SK-N-SH (cell line): Measurements from ENCODE around the gene DYDC2. TPM values are rescaled to one million over a fixed set of nuclear protein-coding genes. Genes with fewer than 3 reads are reported as not detected.

Experiments used
- CTCF ChIA-PET: fragments of 300-600, 350-600 bp; formaldehyde crosslinking; extraction: SDS; loops from one replicate; lab custom pipeline; 2021; lab: Yijun Ruan, JAX
- POLR2A ChIA-PET: fragments of 350-600 bp; sonication (Branson Sonifier 250); formaldehyde crosslinking; extraction: SDS; loops from one replicate; lab custom pipeline; 2020; ENCODE audit warnings: antibody characterized with exemption, inconsistent platforms; lab: Yijun Ruan, JAX
- DNase-seq: peaks from one replicate; pipeline ENCODE4 v3.0.0; 2012
- H2AFZ ChIP-seq: fragments of 200-600 bp; sonication (generic); 2 replicates; pipeline ENCODE4 v1.8.1; 2016; ENCODE audit warnings: antibody characterized with exemption, mild to moderate bottlenecking, low read depth
- H3F3A ChIP-seq: fragments of 200-600 bp; sonication (generic); replicated peaks from 2 replicates; pipeline ENCODE3; 2016; ENCODE audit warnings: antibody characterized with exemption, mild to moderate bottlenecking; ENCODE audit not compliant: insufficient read depth
- H3K27ac ChIP-seq, 2 experiments: fragments of 200-500 bp in 1 of 2; fragments of 200-600 bp in 1 of 2; sonication (Bioruptor generic) in 1 of 2; sonication (generic), shearing (Covaris generic) in 1 of 2; 2 replicates each; pipeline versions ENCODE4 v1.5.1 to v1.6.1; 2014 to 2016; ENCODE audit warnings: low read depth in 2 of 2, inconsistent platforms in 1 of 2, low read length in 1 of 2, mild to moderate bottlenecking in 1 of 2, mixed read lengths in 1 of 2
- H3K27me3 ChIP-seq: fragments of 200-600 bp; sonication (generic), shearing (Covaris generic); 2 replicates; pipeline ENCODE4 v1.6.1; 2016; ENCODE audit warnings: mixed run types; ENCODE audit not compliant: insufficient read depth
- H3K36me3 ChIP-seq, 2 experiments: fragments of 200-500 bp in 1 of 2; fragments of 200-600 bp in 1 of 2; sonication (Bioruptor generic) in 1 of 2; sonication (generic) in 1 of 2; replicated peaks in 1 of 2; 2 replicates each; pipeline versions ENCODE3 to v1.5.1; 2014 to 2016; ENCODE audit warnings: low read length in 1 of 2, mild to moderate bottlenecking in 1 of 2; ENCODE audit not compliant: insufficient read depth in 2 of 2, control insufficient read depth in 1 of 2
- H3K4me1 ChIP-seq, 2 experiments: fragments of 200-500 bp in 1 of 2; fragments of 200-600 bp in 1 of 2; sonication (Bioruptor generic) in 1 of 2; sonication (generic), shearing (Covaris generic) in 1 of 2; 2 replicates each; pipeline versions ENCODE4 v1.5.1 to v1.6.1; 2014 to 2016; ENCODE audit warnings: low read depth in 1 of 2, low read length in 1 of 2, mixed run types in 1 of 2; ENCODE audit not compliant: insufficient read depth in 2 of 2, control insufficient read depth in 1 of 2
- H3K4me2 ChIP-seq: fragments of 200-600 bp; sonication (generic), shearing (Covaris generic); 2 replicates; pipeline ENCODE4 v1.6.1; 2017; ENCODE audit warnings: mixed run types
- H3K4me3 ChIP-seq, 2 experiments: fragments of 200-500 bp in 1 of 2; fragments of 200-600 bp in 1 of 2; sonication (Bioruptor generic) in 1 of 2; sonication (generic), shearing (Covaris generic) in 1 of 2; 2 replicates each; pipeline versions ENCODE4 v1.5.1 to v1.8.1; 2014 to 2016; ENCODE audit warnings: low read depth in 2 of 2, inconsistent platforms in 1 of 2, low read length in 1 of 2, mild to moderate bottlenecking in 1 of 2, mixed read lengths in 1 of 2, moderate library complexity in 1 of 2
- H3K79me2 ChIP-seq: fragments of 200-600 bp; sonication (generic); 2 replicates; pipeline ENCODE4 v1.8.1; 2017; ENCODE audit warnings: mild to moderate bottlenecking; ENCODE audit not compliant: insufficient read depth
- H3K9ac ChIP-seq: fragments of 200-600 bp; sonication (generic); 2 replicates; pipeline ENCODE4 v1.6.1; 2017; ENCODE audit warnings: mixed run types
- H3K9me2 ChIP-seq: fragments of 200-600 bp; sonication (generic); 2 replicates; pipeline ENCODE4 v1.6.1; 2017; ENCODE audit warnings: mixed run types
- H3K9me3 ChIP-seq: fragments of 200-600 bp; sonication (generic); 2 replicates; pipeline ENCODE4 v1.6.1; 2017; ENCODE audit warnings: mixed run types, mild to moderate bottlenecking, moderate library complexity
- H4K20me1 ChIP-seq: fragments of 200-600 bp; sonication (generic); 2 replicates; pipeline ENCODE4 v1.6.1; 2017; ENCODE audit warnings: mild to moderate bottlenecking, mixed run types; ENCODE audit not compliant: insufficient read depth
- CHD2 ChIP-seq: fragments of 150-350 bp; IDR thresholded peaks from 2 replicates; pipeline ENCODE4 v1.6.1; 2018; ENCODE audit warnings: low read length; ENCODE audit not compliant: partially characterized antibody
- ELF1 ChIP-seq: IDR thresholded peaks from 2 replicates; pipeline ENCODE4 v1.4.0; 2012
- FOSL2 ChIP-seq: IDR thresholded peaks from 2 replicates; pipeline ENCODE4 v1.4.0; 2012; ENCODE audit warnings: low read depth, mild to moderate bottlenecking, moderate library complexity, borderline replicate concordance
- FOXJ3 ChIP-seq: sonication (generic); formaldehyde crosslinking; IDR thresholded peaks from 2 replicates; pipeline ENCODE4 v1.5.1; 2020; ENCODE audit warnings: mild to moderate bottlenecking, missing genetic modification reagents
- FOXM1 ChIP-seq: IDR thresholded peaks from 2 replicates; pipeline ENCODE4 v1.4.0; 2012; ENCODE audit warnings: low read depth, mild to moderate bottlenecking
- GATA2 ChIP-seq: sonication (generic); formaldehyde crosslinking; IDR thresholded peaks from 2 replicates; pipeline ENCODE4 v1.5.0; 2020; ENCODE audit warnings: mild to moderate bottlenecking, missing genetic modification reagents
- JUND ChIP-seq: IDR thresholded peaks from 2 replicates; pipeline ENCODE4 v1.4.0; 2012
- MEF2A ChIP-seq: IDR thresholded peaks from 2 replicates; pipeline ENCODE4 v1.4.0; 2012; ENCODE audit warnings: low read depth, borderline replicate concordance
- MXI1 ChIP-seq: IDR thresholded peaks from 2 replicates; pipeline ENCODE4 v1.6.1; 2012; ENCODE audit warnings: mild to moderate bottlenecking, low read depth, low read length, improper control_type of control experiment
- NFIC ChIP-seq: IDR thresholded peaks from 2 replicates; pipeline ENCODE4 v1.4.0; 2012; ENCODE audit warnings: borderline replicate concordance
- NRF1 ChIP-seq: IDR thresholded peaks from 2 replicates; pipeline ENCODE4 v1.6.1; 2012; ENCODE audit warnings: low read depth, mild to moderate bottlenecking, low read length
- POLR2AphosphoS5 ChIP-seq: IDR thresholded peaks from 2 replicates; pipeline ENCODE4 v1.6.1; 2012; ENCODE audit warnings: low read depth, low read length
- RCOR1 ChIP-seq: fragments of 150-350 bp; IDR thresholded peaks from 2 replicates; pipeline ENCODE4 v1.6.1; 2017; ENCODE audit warnings: antibody characterized with exemption, low read length
- RFX5 ChIP-seq: IDR thresholded peaks from 2 replicates; pipeline ENCODE4 v1.6.1; 2012; ENCODE audit warnings: mild to moderate bottlenecking, improper control_type of control experiment, low read length
- SIN3A ChIP-seq: IDR thresholded peaks from 2 replicates; pipeline ENCODE4 v1.6.1; 2012; ENCODE audit warnings: low read depth, mild to moderate bottlenecking, low read length, moderate library complexity, borderline replicate concordance
- SMC3 ChIP-seq: IDR thresholded peaks from 2 replicates; pipeline ENCODE4 v1.6.1; 2012; ENCODE audit warnings: low read depth, low read length, improper control_type of control experiment
- TAF1 ChIP-seq: IDR thresholded peaks from 2 replicates; pipeline ENCODE4 v1.6.1; 2012; ENCODE audit warnings: low read depth, mild to moderate bottlenecking, low read length, moderate library complexity, borderline replicate concordance
- TCF12 ChIP-seq: IDR thresholded peaks from 2 replicates; pipeline ENCODE4 v1.4.0; 2012
- TEAD4 ChIP-seq: IDR thresholded peaks from 2 replicates; pipeline ENCODE4 v1.4.0; 2012; ENCODE audit warnings: mild to moderate bottlenecking, borderline replicate concordance; ENCODE audit not compliant: insufficient read depth
- YY1 ChIP-seq: IDR thresholded peaks from 2 replicates; pipeline ENCODE4 v1.4.0; 2012; ENCODE audit warnings: low read depth, mild to moderate bottlenecking
- WGBS: methylation state at CpG from one replicate; pipeline ENCODE4 v1.1.6; 2017; ENCODE audit warnings: low lambda C conversion rate; 5-methylcytosine and 5-hydroxymethylcytosine counted together
- polyA plus RNA-seq, 3 experiments: library from polyadenylated mRNA; depleted of rRNA; stranded (reverse); fragments of >200 nt; gene quantifications; 2 replicates each; pipeline ENCODE4 v1.2.3, GENCODE V29; 2012
- TF ChIP-seq, protein P1 (sequence below): fragments of 150-350 bp; IDR thresholded peaks from 2 replicates; pipeline ENCODE4 v1.6.1; 2017; ENCODE audit warnings: antibody characterized with exemption, low read length, low read depth, borderline replicate concordance
- TF ChIP-seq, protein P2 (sequence below): IDR thresholded peaks from 2 replicates; pipeline ENCODE4 v1.4.0; 2012; ENCODE audit warnings: low read depth, borderline replicate concordance
- TF ChIP-seq, protein P3 (sequence below): fragments of 150-350 bp; IDR thresholded peaks from 2 replicates; pipeline ENCODE4 v1.6.1; 2016; ENCODE audit warnings: mild to moderate bottlenecking, low read depth, low read length
- TF ChIP-seq, protein P4 (sequence below): IDR thresholded peaks from 2 replicates; pipeline ENCODE4; 2012
- TF ChIP-seq, protein P5 (sequence below): IDR thresholded peaks from 2 replicates; pipeline ENCODE4 v1.4.0; 2012; ENCODE audit warnings: low read depth
- TF ChIP-seq, protein P6 (sequence below): IDR thresholded peaks from 2 replicates; pipeline ENCODE4 v1.6.1; 2012; ENCODE audit warnings: mild to moderate bottlenecking, low read depth, low read length, moderate library complexity

The DYDC2 gene
- polyA plus RNA-seq, 1 of the 3 experiments (the other 2 are of a cell fraction) = 0.08 TPM

DNA sequence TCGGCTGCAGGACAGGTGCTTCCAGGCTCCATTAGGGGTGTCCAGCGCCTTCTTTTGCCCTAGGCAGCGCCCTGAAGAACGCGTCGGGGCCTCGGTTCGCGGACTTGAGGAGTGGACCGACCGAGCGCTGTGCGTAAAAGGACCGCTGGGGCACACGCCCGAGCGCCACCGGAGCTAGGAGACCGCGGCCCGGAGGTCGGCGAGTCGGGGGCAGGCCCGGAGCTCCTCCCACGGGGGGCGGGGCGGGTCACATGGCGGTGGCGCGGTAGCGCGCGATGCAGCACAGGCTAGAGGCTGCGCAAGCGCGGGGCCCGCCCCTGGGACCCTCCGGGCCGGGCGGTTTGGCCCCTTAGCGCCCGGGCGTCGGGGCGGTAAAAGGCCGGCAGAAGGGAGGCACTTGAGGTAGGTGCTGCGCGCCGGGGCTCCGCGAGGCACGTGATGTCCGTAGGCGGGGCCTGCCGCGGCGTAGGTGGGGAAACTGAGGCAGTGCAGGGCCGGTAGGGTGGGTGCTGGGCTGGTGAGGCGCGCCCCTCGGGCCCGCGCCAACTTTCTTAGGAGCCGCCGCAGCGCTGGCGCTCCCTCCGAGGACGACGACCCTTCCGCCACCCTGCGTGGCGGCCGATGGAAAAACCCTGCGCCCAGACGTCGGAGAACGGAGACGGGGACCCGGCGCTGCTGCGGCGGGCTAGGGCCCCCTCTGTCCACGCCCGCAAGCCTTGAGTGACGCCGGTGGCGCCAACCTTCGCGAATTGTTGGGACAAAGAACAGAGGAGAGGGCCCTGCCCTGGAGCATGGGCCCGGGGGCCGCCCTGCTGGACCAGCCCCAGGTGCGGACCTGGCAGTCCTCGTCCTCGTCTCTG, 51.9 kb downstream of the DYDC2 start, which contains the start of gene PRXL2A:
PRXL2A (plus strand) TSS at position 310 of the 860 bp plus-strand sequence. CDS start 11,917 bp downstream, outside the sequence.
- H3K4me2 ChIP-seq = peak within 1 kb of the TSS; percentile 92
- peak within 1 kb of the TSS; percentile 96 for H2AFZ ChIP-seq
- no peaks in the 10 kb centered on the region for H3K27me3 ChIP-seq
- H3K9me2 ChIP-seq = no peaks in the 10 kb centered on the region
- 0% methylated on average over 12 of the region's 96 CpGs for WGBS
- H3K27ac ChIP-seq = peak within 1 kb of the TSS in 1 of 2 experiments; percentile 78; a peak in 3 of 4 replicates
- H3K9me3 ChIP-seq = no peaks in the 10 kb centered on the region
- peaks cover 5% of the 10 kb centered on the region for H3F3A ChIP-seq
- no peaks in the 10 kb centered on the region; the same call in 1 of the 2 replicates for H3K79me2 ChIP-seq
- H3K36me3 ChIP-seq = no peaks in the 10 kb centered on the region
- ChIA-PET POLR2A (interaction anchor here (0.6 to 1.7 kb wide), 9 partner anchors 13 to 120 kb away, joined by 3 to 9 read pairs (median 5); no protein-coding TSS in a partner anchor), CTCF (interaction anchor here (0.8 to 3.5 kb wide), 6 partner anchors 12 to 97 kb away, joined by 3 to 16 read pairs (median 4); no protein-coding TSS in a partner anchor)
- H3K4me1 ChIP-seq = peaks cover 15 to 51% of the 10 kb centered on the region in 2 experiments; a peak in 3 of 4 replicates
- peak within 1 kb of the TSS; percentile 69 to 88 for H3K4me3 ChIP-seq
- DNase-seq = peak; percentile 99
- no peaks in the 10 kb centered on the region for H4K20me1 ChIP-seq
- peak within 1 kb of the TSS; percentile 56 for H3K9ac ChIP-seq
- TF ChIP-seq RCOR1 (no peak), GATA2 (CRISPR knock-in tag) (no peak), TAF1 (peak; percentile 18; the same call in 1 of the 2 replicates), SMC3 (no peak), FOXM1 (no peak), MXI1 (peak; percentile 72), NFIC (no peak), SIN3A (no peak; the same call in 1 of the 2 replicates), ELF1 (no peak), JUND (no peak), TEAD4 (no peak), YY1 (no peak), TCF12 (no peak), FOSL2 (no peak), NRF1 (peak; percentile 83), MEF2A (no peak), RFX5 (no peak), POLR2AphosphoS5 (peak; percentile 48), FOXJ3 (CRISPR knock-in tag) (no peak), CHD2 (no peak)
- TF ChIP-seq, protein P1, sequence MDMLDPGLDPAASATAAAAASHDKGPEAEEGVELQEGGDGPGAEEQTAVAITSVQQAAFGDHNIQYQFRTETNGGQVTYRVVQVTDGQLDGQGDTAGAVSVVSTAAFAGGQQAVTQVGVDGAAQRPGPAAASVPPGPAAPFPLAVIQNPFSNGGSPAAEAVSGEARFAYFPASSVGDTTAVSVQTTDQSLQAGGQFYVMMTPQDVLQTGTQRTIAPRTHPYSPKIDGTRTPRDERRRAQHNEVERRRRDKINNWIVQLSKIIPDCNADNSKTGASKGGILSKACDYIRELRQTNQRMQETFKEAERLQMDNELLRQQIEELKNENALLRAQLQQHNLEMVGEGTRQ = peak; percentile 54; the same call in 1 of the 2 replicates
- TF ChIP-seq, protein P2, sequence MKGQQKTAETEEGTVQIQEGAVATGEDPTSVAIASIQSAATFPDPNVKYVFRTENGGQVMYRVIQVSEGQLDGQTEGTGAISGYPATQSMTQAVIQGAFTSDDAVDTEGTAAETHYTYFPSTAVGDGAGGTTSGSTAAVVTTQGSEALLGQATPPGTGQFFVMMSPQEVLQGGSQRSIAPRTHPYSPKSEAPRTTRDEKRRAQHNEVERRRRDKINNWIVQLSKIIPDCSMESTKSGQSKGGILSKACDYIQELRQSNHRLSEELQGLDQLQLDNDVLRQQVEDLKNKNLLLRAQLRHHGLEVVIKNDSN = peak; percentile 90
- TF ChIP-seq, protein P3, sequence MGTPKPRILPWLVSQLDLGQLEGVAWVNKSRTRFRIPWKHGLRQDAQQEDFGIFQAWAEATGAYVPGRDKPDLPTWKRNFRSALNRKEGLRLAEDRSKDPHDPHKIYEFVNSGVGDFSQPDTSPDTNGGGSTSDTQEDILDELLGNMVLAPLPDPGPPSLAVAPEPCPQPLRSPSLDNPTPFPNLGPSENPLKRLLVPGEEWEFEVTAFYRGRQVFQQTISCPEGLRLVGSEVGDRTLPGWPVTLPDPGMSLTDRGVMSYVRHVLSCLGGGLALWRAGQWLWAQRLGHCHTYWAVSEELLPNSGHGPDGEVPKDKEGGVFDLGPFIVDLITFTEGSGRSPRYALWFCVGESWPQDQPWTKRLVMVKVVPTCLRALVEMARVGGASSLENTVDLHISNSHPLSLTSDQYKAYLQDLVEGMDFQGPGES = no peak
- TF ChIP-seq, protein P4, sequence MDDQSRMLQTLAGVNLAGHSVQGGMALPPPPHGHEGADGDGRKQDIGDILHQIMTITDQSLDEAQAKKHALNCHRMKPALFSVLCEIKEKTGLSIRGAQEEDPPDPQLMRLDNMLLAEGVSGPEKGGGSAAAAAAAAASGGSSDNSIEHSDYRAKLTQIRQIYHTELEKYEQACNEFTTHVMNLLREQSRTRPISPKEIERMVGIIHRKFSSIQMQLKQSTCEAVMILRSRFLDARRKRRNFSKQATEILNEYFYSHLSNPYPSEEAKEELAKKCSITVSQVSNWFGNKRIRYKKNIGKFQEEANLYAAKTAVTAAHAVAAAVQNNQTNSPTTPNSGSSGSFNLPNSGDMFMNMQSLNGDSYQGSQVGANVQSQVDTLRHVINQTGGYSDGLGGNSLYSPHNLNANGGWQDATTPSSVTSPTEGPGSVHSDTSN = no peak
- TF ChIP-seq, protein P5, sequence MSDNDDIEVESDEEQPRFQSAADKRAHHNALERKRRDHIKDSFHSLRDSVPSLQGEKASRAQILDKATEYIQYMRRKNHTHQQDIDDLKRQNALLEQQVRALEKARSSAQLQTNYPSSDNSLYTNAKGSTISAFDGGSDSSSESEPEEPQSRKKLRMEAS = peak; percentile 31; the same call in 1 of the 2 replicates
- TF ChIP-seq, protein P6, sequence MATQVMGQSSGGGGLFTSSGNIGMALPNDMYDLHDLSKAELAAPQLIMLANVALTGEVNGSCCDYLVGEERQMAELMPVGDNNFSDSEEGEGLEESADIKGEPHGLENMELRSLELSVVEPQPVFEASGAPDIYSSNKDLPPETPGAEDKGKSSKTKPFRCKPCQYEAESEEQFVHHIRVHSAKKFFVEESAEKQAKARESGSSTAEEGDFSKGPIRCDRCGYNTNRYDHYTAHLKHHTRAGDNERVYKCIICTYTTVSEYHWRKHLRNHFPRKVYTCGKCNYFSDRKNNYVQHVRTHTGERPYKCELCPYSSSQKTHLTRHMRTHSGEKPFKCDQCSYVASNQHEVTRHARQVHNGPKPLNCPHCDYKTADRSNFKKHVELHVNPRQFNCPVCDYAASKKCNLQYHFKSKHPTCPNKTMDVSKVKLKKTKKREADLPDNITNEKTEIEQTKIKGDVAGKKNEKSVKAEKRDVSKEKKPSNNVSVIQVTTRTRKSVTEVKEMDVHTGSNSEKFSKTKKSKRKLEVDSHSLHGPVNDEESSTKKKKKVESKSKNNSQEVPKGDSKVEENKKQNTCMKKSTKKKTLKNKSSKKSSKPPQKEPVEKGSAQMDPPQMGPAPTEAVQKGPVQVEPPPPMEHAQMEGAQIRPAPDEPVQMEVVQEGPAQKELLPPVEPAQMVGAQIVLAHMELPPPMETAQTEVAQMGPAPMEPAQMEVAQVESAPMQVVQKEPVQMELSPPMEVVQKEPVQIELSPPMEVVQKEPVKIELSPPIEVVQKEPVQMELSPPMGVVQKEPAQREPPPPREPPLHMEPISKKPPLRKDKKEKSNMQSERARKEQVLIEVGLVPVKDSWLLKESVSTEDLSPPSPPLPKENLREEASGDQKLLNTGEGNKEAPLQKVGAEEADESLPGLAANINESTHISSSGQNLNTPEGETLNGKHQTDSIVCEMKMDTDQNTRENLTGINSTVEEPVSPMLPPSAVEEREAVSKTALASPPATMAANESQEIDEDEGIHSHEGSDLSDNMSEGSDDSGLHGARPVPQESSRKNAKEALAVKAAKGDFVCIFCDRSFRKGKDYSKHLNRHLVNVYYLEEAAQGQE = no peak
